ENCODE results near the gene ACTN4.

DNA sequence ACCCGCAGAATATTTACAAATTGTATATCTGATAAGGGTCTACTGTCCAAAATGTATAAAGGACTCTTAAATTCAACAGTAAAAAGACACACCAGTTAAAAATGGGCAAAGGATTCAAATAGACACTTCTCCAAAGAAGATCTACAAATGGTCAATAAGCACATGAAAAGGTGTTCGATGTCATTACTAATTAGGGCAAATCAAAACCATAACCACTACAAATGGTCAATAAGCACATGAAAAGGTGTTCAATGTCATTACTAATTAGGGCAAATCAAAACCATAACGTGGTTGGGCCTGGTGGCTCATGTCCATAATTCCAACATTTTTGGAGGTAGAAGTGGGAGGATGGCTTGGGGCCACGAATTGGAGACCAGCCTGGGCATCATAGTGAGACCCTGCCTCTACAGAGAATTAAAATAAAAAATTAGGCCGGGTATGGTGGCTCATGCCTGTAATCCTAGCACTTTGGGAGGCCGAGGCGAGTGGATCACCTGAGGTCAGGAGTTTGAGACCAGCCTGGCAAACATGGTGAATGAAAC lies 40.5 kb downstream of the ACTN4 start:
- TF ChIP-seq CTCF (conservative IDR thresholded peaks at IDR 0.05; ENCODE audit: low read length), result no peak
- no peak for TF ChIP-seq EZH2phosphoT487 (IDR thresholded peaks at IDR 0.05; ENCODE audit: borderline replicate concordance, low read depth, low read length)
